HEK293 (cell line): ENCODE data around the gene AURKA.

Experiments
- CTCF ChIA-PET: fragments of 350-600 bp; formaldehyde crosslinking; extraction: SDS; loops from one replicate; lab custom pipeline; 2021; ENCODE audit warnings: antibody characterized with exemption; lab: Yijun Ruan, JAX
- POLR2A ChIA-PET: fragments of 300-600 bp; formaldehyde crosslinking; extraction: SDS; loops from one replicate; lab custom pipeline; 2020; ENCODE audit warnings: antibody characterized with exemption, inconsistent platforms; lab: Yijun Ruan, JAX
- H3K27ac ChIP-seq: fragments of 200-500 bp; sonication (Bioruptor generic); 2 replicates; pipeline ENCODE4 v1.5.1; 2014; ENCODE audit warnings: low read depth, low read length, control low read depth, inconsistent platforms; ENCODE audit errors: extremely low read depth
- H3K36me3 ChIP-seq, 2 experiments: fragments of 200-500 bp in 1 of 2; sonication (Bioruptor generic) in 1 of 2; 1 replicate in 1 of 2; 2 replicates in 1 of 2; pipeline ENCODE4 v1.5.1; 2014 to 2017; ENCODE audit warnings: inconsistent platforms in 2 of 2, low read length in 2 of 2; ENCODE audit not compliant: control insufficient read depth in 2 of 2, insufficient read depth in 1 of 2
- H3K4me1 ChIP-seq: fragments of 200-500 bp; sonication (Bioruptor generic); 2 replicates; pipeline ENCODE4 v1.5.1; 2014; ENCODE audit warnings: mild to moderate bottlenecking, low read length, inconsistent platforms; ENCODE audit not compliant: control insufficient read depth, insufficient read depth
- H3K4me3 ChIP-seq: 2 replicates; pipeline ENCODE4 v1.5.1; 2011; ENCODE audit warnings: low read depth, mild to moderate bottlenecking, control low read depth, low read length, moderate library complexity
- H3K9me3 ChIP-seq: fragments of 200-500 bp; sonication (Bioruptor generic); 2 replicates; pipeline ENCODE4 v1.5.1; 2014; ENCODE audit warnings: low read depth, low read length, inconsistent platforms; ENCODE audit not compliant: control insufficient read depth, insufficient read depth
- EGR2 ChIP-seq: fragments of 450-650 bp; formaldehyde crosslinking; IDR thresholded peaks from 2 replicates; pipeline ENCODE4 v1.5.1; 2016; ENCODE audit warnings: low read depth, missing biosample characterization, missing genetic modification characterization
- GLI4 ChIP-seq: fragments of 450-650 bp; formaldehyde crosslinking; IDR thresholded peaks from 2 replicates; pipeline ENCODE4 v1.5.1; 2016; ENCODE audit warnings: missing biosample characterization, missing genetic modification characterization
- KLF1 ChIP-seq: fragments of 450-650 bp; formaldehyde crosslinking; IDR thresholded peaks from 2 replicates; pipeline ENCODE4 v1.5.1; 2016; ENCODE audit warnings: missing biosample characterization, missing genetic modification characterization
- KLF10 ChIP-seq: fragments of 450-650 bp; IDR thresholded peaks from 2 replicates; pipeline ENCODE4 v1.5.1; 2018; ENCODE audit warnings: missing biosample characterization, mild to moderate bottlenecking, missing genetic modification characterization
- KLF7 ChIP-seq: fragments of 450-650 bp; formaldehyde crosslinking; IDR thresholded peaks from 2 replicates; pipeline ENCODE4 v1.5.1; 2016; ENCODE audit warnings: missing biosample characterization, missing genetic modification characterization, borderline replicate concordance
- OSR2 ChIP-seq: fragments of 450-650 bp; formaldehyde crosslinking; IDR thresholded peaks from 2 replicates; pipeline ENCODE4 v1.5.1; 2016; ENCODE audit warnings: missing biosample characterization, missing genetic modification characterization
- PBX3 ChIP-seq: sonication (generic); formaldehyde crosslinking; IDR thresholded peaks from 2 replicates; pipeline ENCODE4 v1.8.1; 2022; ENCODE audit warnings: mild to moderate bottlenecking, moderate library complexity, missing genetic modification reagents
- SALL2 ChIP-seq: fragments of 450-650 bp; formaldehyde crosslinking; IDR thresholded peaks from 2 replicates; pipeline ENCODE4 v1.5.0; 2017; ENCODE audit warnings: missing biosample characterization, mild to moderate bottlenecking, missing genetic modification characterization, borderline replicate concordance
- SP3 ChIP-seq: fragments of 450-650 bp; formaldehyde crosslinking; IDR thresholded peaks from 2 replicates; pipeline ENCODE4 v1.5.1; 2016; ENCODE audit warnings: missing biosample characterization, missing genetic modification characterization
- TCF7L2 ChIP-seq: IDR thresholded peaks from 2 replicates; pipeline ENCODE4 v1.6.1; 2011; ENCODE audit warnings: low read depth, mild to moderate bottlenecking, inconsistent platforms, low read length, moderate library complexity, borderline replicate concordance
- YY1 ChIP-seq: fragments of 450-650 bp; formaldehyde crosslinking; IDR thresholded peaks from 2 replicates; pipeline ENCODE4 v1.5.1; 2018; ENCODE audit warnings: missing biosample characterization, missing genetic modification characterization
- ZBTB1 ChIP-seq: fragments of 450-650 bp; formaldehyde crosslinking; IDR thresholded peaks from 2 replicates; pipeline ENCODE4 v1.5.1; 2016; ENCODE audit warnings: missing biosample characterization, missing genetic modification characterization
- ZBTB17 ChIP-seq: fragments of 450-650 bp; formaldehyde crosslinking; IDR thresholded peaks from 2 replicates; pipeline ENCODE4 v1.5.1; 2016; ENCODE audit warnings: missing biosample characterization, missing genetic modification characterization
- ZNF114 ChIP-seq: fragments of 450-650 bp; formaldehyde crosslinking; IDR thresholded peaks from 2 replicates; pipeline ENCODE4 v1.5.0; 2017; ENCODE audit warnings: missing biosample characterization, missing genetic modification characterization
- ZNF133 ChIP-seq: fragments of 450-650 bp; formaldehyde crosslinking; IDR thresholded peaks from 2 replicates; pipeline ENCODE4 v1.5.1; 2016; ENCODE audit warnings: missing biosample characterization, missing genetic modification characterization
- ZNF140 ChIP-seq: fragments of 450-650 bp; formaldehyde crosslinking; IDR thresholded peaks from 2 replicates; pipeline ENCODE4 v1.5.1; 2016; ENCODE audit warnings: missing biosample characterization, missing genetic modification characterization
- ZNF157 ChIP-seq: fragments of 450-650 bp; formaldehyde crosslinking; IDR thresholded peaks from 2 replicates; pipeline ENCODE4 v1.5.1; 2016; ENCODE audit warnings: missing biosample characterization, missing genetic modification characterization
- ZNF169 ChIP-seq: fragments of 450-650 bp; formaldehyde crosslinking; IDR thresholded peaks from 2 replicates; pipeline ENCODE4 v1.5.1; 2016; ENCODE audit warnings: missing biosample characterization, missing genetic modification characterization
- ZNF184 ChIP-seq: fragments of 450-650 bp; IDR thresholded peaks from 2 replicates; pipeline ENCODE4 v1.5.1; 2018; ENCODE audit warnings: missing biosample characterization, mild to moderate bottlenecking, missing genetic modification characterization
- ZNF19 ChIP-seq: fragments of 450-650 bp; formaldehyde crosslinking; IDR thresholded peaks from 2 replicates; pipeline ENCODE4; 2016; ENCODE audit warnings: missing biosample characterization, missing genetic modification characterization, low read depth
- ZNF433 ChIP-seq: fragments of 450-650 bp; formaldehyde crosslinking; IDR thresholded peaks from 2 replicates; pipeline ENCODE4 v1.5.1; 2016; ENCODE audit warnings: missing biosample characterization, missing genetic modification characterization, low read depth
- ZNF560 ChIP-seq: fragments of 450-650 bp; formaldehyde crosslinking; IDR thresholded peaks from 2 replicates; pipeline ENCODE4 v1.5.1; 2017; ENCODE audit warnings: missing biosample characterization, missing genetic modification characterization, borderline replicate concordance
- ZNF561 ChIP-seq: fragments of 450-650 bp; IDR thresholded peaks from 2 replicates; pipeline ENCODE4 v1.5.1; 2018; ENCODE audit warnings: missing biosample characterization, missing genetic modification characterization, borderline replicate concordance
- ZNF626 ChIP-seq: fragments of 450-650 bp; sonication (Bioruptor Pico); formaldehyde crosslinking; IDR thresholded peaks from 2 replicates; pipeline ENCODE4 v1.5.1; 2018; ENCODE audit warnings: missing biosample characterization, missing genetic modification characterization, inconsistent platforms
- ZNF707 ChIP-seq: fragments of 450-650 bp; formaldehyde crosslinking; IDR thresholded peaks from 2 replicates; pipeline ENCODE4 v1.5.1; 2016; ENCODE audit warnings: missing biosample characterization, missing genetic modification characterization
- ZSCAN30 ChIP-seq: fragments of 450-650 bp; IDR thresholded peaks from 2 replicates; pipeline ENCODE4 v1.5.1; 2018; ENCODE audit warnings: missing biosample characterization, mild to moderate bottlenecking, missing genetic modification characterization, moderate library complexity
- TF ChIP-seq, protein P1 (sequence below): fragments of 450-650 bp; formaldehyde crosslinking; IDR thresholded peaks from 2 replicates; pipeline ENCODE4 v1.5.1; 2016; ENCODE audit warnings: missing biosample characterization, missing genetic modification characterization
- TF ChIP-seq, protein P2 (sequence below): fragments of 450-650 bp; formaldehyde crosslinking; IDR thresholded peaks from 2 replicates; pipeline ENCODE4 v1.5.1; 2016; ENCODE audit warnings: missing biosample characterization, missing genetic modification characterization
- TF ChIP-seq, protein P3 (sequence below): fragments of 450-650 bp; formaldehyde crosslinking; IDR thresholded peaks from 2 replicates; pipeline ENCODE4; 2016; ENCODE audit warnings: missing biosample characterization, missing genetic modification characterization

The AURKA gene

DNA sequence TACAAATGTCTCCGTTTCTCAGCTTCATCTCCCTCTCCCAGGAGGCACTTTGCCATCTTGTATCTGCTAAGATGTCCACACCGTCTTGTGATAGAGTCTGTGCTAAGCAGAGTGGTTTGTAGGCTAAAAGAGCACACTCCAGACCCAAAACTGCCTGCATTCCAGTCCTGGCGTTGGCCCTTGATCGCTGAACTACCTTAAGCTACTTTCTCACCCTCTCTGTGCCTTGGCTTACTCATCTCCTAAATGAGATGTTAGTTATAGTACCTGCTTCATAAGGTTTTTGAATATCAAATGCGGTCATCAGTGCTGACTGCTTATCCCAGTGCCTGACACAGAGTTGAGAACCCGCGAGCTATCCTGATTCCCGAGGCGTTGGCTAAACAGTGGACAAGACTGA, 34.0 kb upstream of the AURKA start:
- Histone ChIP-seq H3K4me1 (no peaks in the 10 kb centered on the region), H3K36me3 (no peaks in the 10 kb centered on the region), H3K4me3 (no peak overlapping the region), H3K27ac (no peak overlapping the region), H3K9me3 (no peaks in the 10 kb centered on the region)
- CTCF ChIA-PET = no interaction called here
- POLR2A ChIA-PET = no interaction called here
- TF ChIP-seq ZNF184 (tag by site-specific recombination) (no peak), PBX3 (CRISPR knock-in tag) (no peak), TCF7L2 (no peak), ZNF19 (no peak), ZSCAN30 (tag by site-specific recombination) (no peak), SP3 (tag by site-specific recombination) (no peak), GLI4 (no peak), YY1 (no peak), ZNF133 (no peak), ZNF140 (no peak), ZNF157 (tag by site-specific recombination) (no peak), SALL2 (tag by site-specific recombination) (no peak), ZNF114 (tag by site-specific recombination) (no peak), KLF7 (tag by site-specific recombination) (no peak)
- TF ChIP-seq, protein P1, sequence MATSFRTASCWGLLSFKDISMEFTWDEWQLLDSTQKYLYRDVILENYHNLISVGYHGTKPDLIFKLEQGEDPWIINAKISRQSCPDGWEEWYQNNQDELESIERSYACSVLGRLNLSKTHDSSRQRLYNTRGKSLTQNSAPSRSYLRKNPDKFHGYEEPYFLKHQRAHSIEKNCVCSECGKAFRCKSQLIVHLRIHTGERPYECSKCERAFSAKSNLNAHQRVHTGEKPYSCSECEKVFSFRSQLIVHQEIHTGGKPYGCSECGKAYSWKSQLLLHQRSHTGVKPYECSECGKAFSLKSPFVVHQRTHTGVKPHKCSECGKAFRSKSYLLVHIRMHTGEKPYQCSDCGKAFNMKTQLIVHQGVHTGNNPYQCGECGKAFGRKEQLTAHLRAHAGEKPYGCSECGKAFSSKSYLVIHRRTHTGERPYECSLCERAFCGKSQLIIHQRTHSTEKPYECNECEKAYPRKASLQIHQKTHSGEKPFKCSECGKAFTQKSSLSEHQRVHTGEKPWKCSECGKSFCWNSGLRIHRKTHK = no peak

- H3K27ac ChIP-seq = no peak overlapping the region
- no peaks in the 10 kb centered on the region for H3K9me3 ChIP-seq
- H3K4me3 ChIP-seq = no peak overlapping the region
- ChIA-PET POLR2A (no interaction called here), CTCF (interaction anchor here (1.1 to 1.2 kb wide), 2 partner anchors 13 to 23 kb away, joined by 3 to 7 read pairs; partner anchors contain the start of gene CASS4)
- H3K4me1 ChIP-seq = no peaks in the 10 kb centered on the region
- H3K36me3 ChIP-seq = no peaks in the 10 kb centered on the region
- TF ChIP-seq ZNF560 = no peak
- TF ChIP-seq KLF10 (tag by site-specific recombination) = no peak
- TF ChIP-seq ZBTB1 (tag by site-specific recombination) = no peak
- TF ChIP-seq, protein P2, sequence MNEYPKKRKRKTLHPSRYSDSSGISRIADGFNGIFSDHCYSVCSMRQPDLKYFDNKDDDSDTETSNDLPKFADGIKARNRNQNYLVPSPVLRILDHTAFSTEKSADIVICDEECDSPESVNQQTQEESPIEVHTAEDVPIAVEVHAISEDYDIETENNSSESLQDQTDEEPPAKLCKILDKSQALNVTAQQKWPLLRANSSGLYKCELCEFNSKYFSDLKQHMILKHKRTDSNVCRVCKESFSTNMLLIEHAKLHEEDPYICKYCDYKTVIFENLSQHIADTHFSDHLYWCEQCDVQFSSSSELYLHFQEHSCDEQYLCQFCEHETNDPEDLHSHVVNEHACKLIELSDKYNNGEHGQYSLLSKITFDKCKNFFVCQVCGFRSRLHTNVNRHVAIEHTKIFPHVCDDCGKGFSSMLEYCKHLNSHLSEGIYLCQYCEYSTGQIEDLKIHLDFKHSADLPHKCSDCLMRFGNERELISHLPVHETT = no peak
- TF ChIP-seq ZNF433 = no peak
- no peak for TF ChIP-seq OSR2 (tag by site-specific recombination)
- no peak for TF ChIP-seq ZSCAN30 (tag by site-specific recombination)
- no peak for TF ChIP-seq KLF1 (tag by site-specific recombination)
- TF ChIP-seq, protein P3, sequence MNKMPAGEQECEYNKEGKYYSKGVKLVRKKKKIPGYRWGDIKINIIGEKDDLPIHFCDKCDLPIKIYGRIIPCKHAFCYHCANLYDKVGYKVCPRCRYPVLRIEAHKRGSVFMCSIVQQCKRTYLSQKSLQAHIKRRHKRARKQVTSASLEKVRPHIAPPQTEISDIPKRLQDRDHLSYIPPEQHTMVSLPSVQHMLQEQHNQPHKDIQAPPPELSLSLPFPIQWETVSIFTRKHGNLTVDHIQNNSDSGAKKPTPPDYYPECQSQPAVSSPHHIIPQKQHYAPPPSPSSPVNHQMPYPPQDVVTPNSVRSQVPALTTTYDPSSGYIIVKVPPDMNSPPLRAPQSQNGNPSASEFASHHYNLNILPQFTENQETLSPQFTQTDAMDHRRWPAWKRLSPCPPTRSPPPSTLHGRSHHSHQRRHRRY (tag by site-specific recombination) = no peak
- no peak for TF ChIP-seq EGR2
- TF ChIP-seq ZNF169 (tag by site-specific recombination) = no peak
- no peak for TF ChIP-seq ZBTB17
- TF ChIP-seq ZNF626 (tag by site-specific recombination) = no peak
- no peak for TF ChIP-seq ZNF561 (tag by site-specific recombination)
- no peak for TF ChIP-seq ZNF707 (tag by site-specific recombination)
Observed at GRCh38 chr20:56424931-56425330, 32.9 kb upstream of the AURKA start.
